ENCODE data around the gene NUP160.

DNA sequence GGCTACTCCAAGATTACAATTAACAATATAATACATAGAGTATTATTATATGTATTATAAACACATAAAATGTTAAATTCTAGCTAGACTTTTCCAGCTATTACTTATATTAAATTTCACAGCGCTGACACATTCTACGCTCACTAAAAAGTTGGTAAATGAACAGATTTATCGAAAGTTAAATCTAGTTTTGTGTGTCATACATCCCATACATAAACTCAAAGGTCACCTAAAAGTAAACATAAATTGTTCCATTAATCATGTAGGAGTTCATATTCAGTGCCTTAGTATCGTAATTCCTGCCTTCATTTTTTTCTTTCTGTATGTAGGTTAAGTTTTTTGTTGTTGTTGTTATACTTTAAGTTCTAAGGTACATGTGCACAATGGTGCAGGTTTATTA, 91.9 kb downstream of the NUP160 start:
- TF ChIP-seq, protein P1, sequence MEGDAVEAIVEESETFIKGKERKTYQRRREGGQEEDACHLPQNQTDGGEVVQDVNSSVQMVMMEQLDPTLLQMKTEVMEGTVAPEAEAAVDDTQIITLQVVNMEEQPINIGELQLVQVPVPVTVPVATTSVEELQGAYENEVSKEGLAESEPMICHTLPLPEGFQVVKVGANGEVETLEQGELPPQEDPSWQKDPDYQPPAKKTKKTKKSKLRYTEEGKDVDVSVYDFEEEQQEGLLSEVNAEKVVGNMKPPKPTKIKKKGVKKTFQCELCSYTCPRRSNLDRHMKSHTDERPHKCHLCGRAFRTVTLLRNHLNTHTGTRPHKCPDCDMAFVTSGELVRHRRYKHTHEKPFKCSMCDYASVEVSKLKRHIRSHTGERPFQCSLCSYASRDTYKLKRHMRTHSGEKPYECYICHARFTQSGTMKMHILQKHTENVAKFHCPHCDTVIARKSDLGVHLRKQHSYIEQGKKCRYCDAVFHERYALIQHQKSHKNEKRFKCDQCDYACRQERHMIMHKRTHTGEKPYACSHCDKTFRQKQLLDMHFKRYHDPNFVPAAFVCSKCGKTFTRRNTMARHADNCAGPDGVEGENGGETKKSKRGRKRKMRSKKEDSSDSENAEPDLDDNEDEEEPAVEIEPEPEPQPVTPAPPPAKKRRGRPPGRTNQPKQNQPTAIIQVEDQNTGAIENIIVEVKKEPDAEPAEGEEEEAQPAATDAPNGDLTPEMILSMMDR (IDR thresholded peaks at IDR 0.05; ENCODE audit: insufficient read depth, low read length, poor library complexity, severe bottlenecking): no peak
- TF ChIP-seq EZH2phosphoT487 (conservative IDR thresholded peaks at IDR 0.05; ENCODE audit: low read length): no peak

Measured in SU-DHL-6 (cell line).